ENCODE results near the gene PDE10A. TPM values are rescaled to one million over a fixed set of nuclear protein-coding genes. Genes with fewer than 3 reads are reported as not detected.
"Not testable (repeated sequence)": the region's sequence is repeated elsewhere in the genome, so short reads cannot be mapped to it uniquely, and the experiment has no call there.

Gene PDE10A
- total and polyA plus RNA-seq, 3 experiments from 2014 or later, result not detected

- Histone ChIP-seq H3K36me3 (ENCODE audit: insufficient read depth, low read length) (no peaks in the 10 kb centered on the region), H3K4me3 (ENCODE audit: low read length) (no peak overlapping the region), H3K4me1 (ENCODE audit: insufficient read depth, low read length) (no peaks in the 10 kb centered on the region), H3K27me3 (ENCODE audit: insufficient read depth, low read length, poor library complexity, severe bottlenecking) (no peaks in the 10 kb centered on the region), H3K9me3 (ENCODE audit: low read length) (no peaks in the 10 kb centered on the region), H3K27ac (ENCODE audit: low read depth, low read length) (no peak overlapping the region)
- CTCF ChIA-PET, result no interaction called here
- no peak for DNase-seq
- no peak overlapping the region for H3K27ac Mint-ChIP-seq
- no peaks in the 10 kb centered on the region for H3K27me3 Mint-ChIP-seq
- no peak overlapping the region for H3K4me3 Mint-ChIP-seq
- H3K4me1 Mint-ChIP-seq, result no peaks in the 10 kb centered on the region
- no peaks in the 10 kb centered on the region for H3K36me3 Mint-ChIP-seq
- H3K9me3 Mint-ChIP-seq, result peaks cover 0 to 13% (median 4%) of the 10 kb centered on the region in 5 donors
- POLR2A ChIA-PET, result no interaction called here
Measured at GRCh38 chr6:165566088-165566828, 96.8 kb downstream of the PDE10A start.

- no peak for DNase-seq
- Mint-ChIP-seq H3K27me3 (no peaks in the 10 kb centered on the region), H3K36me3 (no peaks in the 10 kb centered on the region), H3K4me1 (no peaks in the 10 kb centered on the region), H3K4me3 (no peak overlapping the region), H3K27ac (no peak overlapping the region), H3K9me3 (peaks cover 0 to 17% (median 6%) of the 10 kb centered on the region in 5 donors)
- Histone ChIP-seq H3K36me3 (ENCODE audit: insufficient read depth, low read length) (no peaks in the 10 kb centered on the region), H3K4me3 (ENCODE audit: low read length) (no peak overlapping the region), H3K4me1 (ENCODE audit: insufficient read depth, low read length) (no peaks in the 10 kb centered on the region), H3K9me3 (ENCODE audit: low read length) (no peaks in the 10 kb centered on the region), H3K27ac (ENCODE audit: low read depth, low read length) (no peak overlapping the region), H3K27me3 (ENCODE audit: insufficient read depth, low read length, poor library complexity, severe bottlenecking) (no peaks in the 10 kb centered on the region)
- ChIA-PET POLR2A (no interaction called here), CTCF (no interaction called here)
Measured at GRCh38 chr6:165562421-165563090, 100.5 kb downstream of the PDE10A start.

GRCh38 chr6:165559632-165560031, 103.4 kb downstream of the PDE10A start:
- no peak overlapping the region for H3K27ac ChIP-seq (ENCODE audit: low read depth, low read length)
- H3K36me3 ChIP-seq (ENCODE audit: insufficient read depth, low read length), result no peaks in the 10 kb centered on the region
- no peaks in the 10 kb centered on the region for H3K27me3 ChIP-seq (ENCODE audit: insufficient read depth, low read length, poor library complexity, severe bottlenecking)
- no peak for DNase-seq
- ChIA-PET POLR2A (no interaction called here), CTCF (no interaction called here)
- H3K9me3 ChIP-seq (ENCODE audit: low read length), result no peaks in the 10 kb centered on the region
- H3K36me3 Mint-ChIP-seq, result no peaks in the 10 kb centered on the region
- H3K4me1 Mint-ChIP-seq, result no peaks in the 10 kb centered on the region
- H3K27me3 Mint-ChIP-seq, result no peaks in the 10 kb centered on the region
- no peaks in the 10 kb centered on the region for H3K4me1 ChIP-seq (ENCODE audit: insufficient read depth, low read length)
- peaks cover 0 to 23% (median 3%) of the 10 kb centered on the region in 5 donors for H3K9me3 Mint-ChIP-seq
- H3K27ac Mint-ChIP-seq, result no peak overlapping the region
- no peak overlapping the region for H3K4me3 Mint-ChIP-seq
- H3K4me3 ChIP-seq (ENCODE audit: low read length), result no peak overlapping the region

GRCh38 chr6:165558097-165558496, 104.9 kb downstream of the PDE10A start:
- H3K27me3 Mint-ChIP-seq; H3K4me3 ChIP-seq (ENCODE audit: low read length); H3K4me1 Mint-ChIP-seq; CTCF ChIA-PET; H3K4me1 ChIP-seq (ENCODE audit: insufficient read depth, low read length); H3K27ac Mint-ChIP-seq; H3K36me3 Mint-ChIP-seq; POLR2A ChIA-PET; H3K36me3 ChIP-seq (ENCODE audit: insufficient read depth, low read length); H3K27ac ChIP-seq (ENCODE audit: low read depth, low read length); DNase-seq; H3K9me3 ChIP-seq (ENCODE audit: low read length); H3K27me3 ChIP-seq (ENCODE audit: insufficient read depth, low read length, poor library complexity, severe bottlenecking); H3K4me3 Mint-ChIP-seq: not testable (repeated sequence)
- H3K9me3 Mint-ChIP-seq, result peaks cover 0 to 23% (median 0%) of the 10 kb centered on the region in 5 donors

- ChIA-PET POLR2A (no interaction called here), CTCF (no interaction called here)
- Histone ChIP-seq H3K27me3 (ENCODE audit: insufficient read depth, low read length, poor library complexity, severe bottlenecking) (no peaks in the 10 kb centered on the region), H3K4me1 (ENCODE audit: insufficient read depth, low read length) (no peaks in the 10 kb centered on the region), H3K9me3 (ENCODE audit: low read length) (no peaks in the 10 kb centered on the region), H3K27ac (ENCODE audit: low read depth, low read length) (no peak overlapping the region), H3K4me3 (ENCODE audit: low read length) (no peak overlapping the region), H3K36me3 (ENCODE audit: insufficient read depth, low read length) (no peaks in the 10 kb centered on the region)
- Mint-ChIP-seq H3K36me3 (no peaks in the 10 kb centered on the region), H3K27ac (no peak overlapping the region), H3K9me3 (peaks cover 0 to 23% (median 0%) of the 10 kb centered on the region in 5 donors), H3K4me3 (no peak overlapping the region), H3K4me1 (no peaks in the 10 kb centered on the region), H3K27me3 (no peaks in the 10 kb centered on the region)
- DNase-seq, result no peak
Measured at GRCh38 chr6:165557674-165558073, 105.4 kb downstream of the PDE10A start.

GRCh38 chr6:165556116-165556843, 106.8 kb downstream of the PDE10A start:
- Mint-ChIP-seq H3K36me3 (no peaks in the 10 kb centered on the region), H3K4me3 (no peak overlapping the region), H3K4me1 (no peaks in the 10 kb centered on the region), H3K27me3 (no peaks in the 10 kb centered on the region), H3K27ac (no peak overlapping the region), H3K9me3 (peaks cover 0 to 20% (median 4%) of the 10 kb centered on the region in 5 donors)
- Histone ChIP-seq H3K27me3 (ENCODE audit: insufficient read depth, low read length, poor library complexity, severe bottlenecking) (no peaks in the 10 kb centered on the region), H3K9me3 (ENCODE audit: low read length) (no peaks in the 10 kb centered on the region), H3K4me3 (ENCODE audit: low read length) (no peak overlapping the region), H3K4me1 (ENCODE audit: insufficient read depth, low read length) (no peaks in the 10 kb centered on the region), H3K36me3 (ENCODE audit: insufficient read depth, low read length) (no peaks in the 10 kb centered on the region), H3K27ac (ENCODE audit: low read depth, low read length) (no peak overlapping the region)
- no peak for DNase-seq
- POLR2A ChIA-PET, result no interaction called here
- CTCF ChIA-PET, result no interaction called here

GRCh38 chr6:165554644-165555043, 108.4 kb downstream of the PDE10A start:
- H3K4me3 Mint-ChIP-seq; H3K9me3 ChIP-seq (ENCODE audit: low read length); H3K36me3 ChIP-seq (ENCODE audit: insufficient read depth, low read length); CTCF ChIA-PET; H3K27ac ChIP-seq (ENCODE audit: low read depth, low read length); H3K27me3 Mint-ChIP-seq; H3K4me1 Mint-ChIP-seq; H3K4me3 ChIP-seq (ENCODE audit: low read length); DNase-seq; POLR2A ChIA-PET; H3K27me3 ChIP-seq (ENCODE audit: insufficient read depth, low read length, poor library complexity, severe bottlenecking); H3K36me3 Mint-ChIP-seq; H3K4me1 ChIP-seq (ENCODE audit: insufficient read depth, low read length); H3K27ac Mint-ChIP-seq: not testable (repeated sequence)
- peaks cover 0 to 13% (median 2%) of the 10 kb centered on the region in 5 donors for H3K9me3 Mint-ChIP-seq

GRCh38 chr6:165552248-165552736, 110.7 kb downstream of the PDE10A start:
- Histone ChIP-seq H3K27me3 (ENCODE audit: insufficient read depth, low read length, poor library complexity, severe bottlenecking) (no peaks in the 10 kb centered on the region), H3K36me3 (ENCODE audit: insufficient read depth, low read length) (no peaks in the 10 kb centered on the region), H3K4me1 (ENCODE audit: insufficient read depth, low read length) (no peaks in the 10 kb centered on the region), H3K4me3 (ENCODE audit: low read length) (no peak overlapping the region), H3K9me3 (ENCODE audit: low read length) (no peaks in the 10 kb centered on the region), H3K27ac (ENCODE audit: low read depth, low read length) (no peak overlapping the region)
- ChIA-PET CTCF (no interaction called here), POLR2A (no interaction called here)
- Mint-ChIP-seq H3K36me3 (no peaks in the 10 kb centered on the region), H3K27ac (no peak overlapping the region), H3K4me3 (no peak overlapping the region), H3K27me3 (no peaks in the 10 kb centered on the region), H3K9me3 (peaks cover 0 to 11% (median 2%) of the 10 kb centered on the region in 5 donors), H3K4me1 (no peaks in the 10 kb centered on the region)
- no peak for DNase-seq

Data from CD8-positive, alpha-beta memory T cell (primary cell).